IMR-90 (cell line): ENCODE results near the gene TRIM63. TPM values are rescaled to one million over a fixed set of nuclear protein-coding genes. Genes with fewer than 3 reads are reported as not detected.

Source experiments
- ATAC-seq: fragments of 200-7000 bp; cut with Tn5 transposase; 2 replicates; pipeline ENCODE4 v1.9.1; 2020; ENCODE audit warnings: low read depth, mild to moderate bottlenecking, moderate library complexity
- Bru-seq: library from RNA; stranded (reverse); fragments of 400-500 nt; gene quantifications from one replicate; lab custom pipeline; 2021; lab: Mats Ljungman, UMichigan
- BruChase-seq, 2 experiments: library from RNA; stranded (reverse); fragments of 400-500 nt; gene quantifications; one replicate each; lab custom pipeline; 2021; lab: Mats Ljungman, UMichigan
- BruUV-seq: library from RNA; stranded (reverse); fragments of 400-500 nt; replicated peaks from 2 replicates; lab custom pipeline; 2021; lab: Mats Ljungman, UMichigan
- CTCF ChIA-PET: fragments of 300-600 bp; formaldehyde crosslinking; extraction: SDS; loops from one replicate; lab custom pipeline; 2021; ENCODE audit warnings: antibody characterized with exemption; lab: Yijun Ruan, JAX
- POLR2A ChIA-PET: fragments of 300-600 bp; sonication (Branson Sonifier 250); formaldehyde crosslinking; loops from one replicate; lab custom pipeline; 2022; ENCODE audit warnings: antibody characterized with exemption; ENCODE audit not compliant: unreplicated experiment; lab: Charles Lee
- DNase-seq: peaks from one replicate; pipeline ENCODE4 v3.0.0; 2013
- H2AFZ ChIP-seq: replicated peaks from 2 replicates; pipeline ENCODE3; 2013; ENCODE audit warnings: low read length, mild to moderate bottlenecking; ENCODE audit not compliant: poor library complexity
- H2AK5ac ChIP-seq: 2 replicates; pipeline ENCODE4 v1.6.1; 2013; ENCODE audit warnings: low read depth, low read length, inconsistent platforms
- H2AK9ac ChIP-seq: replicated peaks from 2 replicates; pipeline ENCODE3; 2013; ENCODE audit warnings: mild to moderate bottlenecking, low read depth, low read length, moderate library complexity; ENCODE audit not compliant: poor library complexity
- H2BK120ac ChIP-seq: 2 replicates; pipeline ENCODE4 v1.6.1; 2013; ENCODE audit warnings: low read depth, low read length, inconsistent platforms
- H2BK15ac ChIP-seq: 3 replicates; pipeline ENCODE4 v1.6.1; 2013; ENCODE audit warnings: low read depth, low read length, inconsistent platforms
- H2BK20ac ChIP-seq: 2 replicates; pipeline ENCODE4 v1.6.1; 2013; ENCODE audit warnings: low read depth, mild to moderate bottlenecking, inconsistent platforms, low read length, moderate library complexity
- H2BK5ac ChIP-seq: 2 replicates; pipeline ENCODE4 v1.6.1; 2013; ENCODE audit warnings: mild to moderate bottlenecking, low read depth, low read length, inconsistent platforms; ENCODE audit not compliant: poor library complexity, severe bottlenecking
- H3K14ac ChIP-seq: replicated peaks from 2 replicates; pipeline ENCODE4 v1.6.1; 2013; ENCODE audit warnings: low read depth, low read length, inconsistent platforms
- H3K18ac ChIP-seq: 2 replicates; pipeline ENCODE4 v1.6.1; 2013; ENCODE audit warnings: low read depth, low read length, control low read depth
- H3K23ac ChIP-seq: 2 replicates; pipeline ENCODE4 v1.6.1; 2013; ENCODE audit warnings: low read depth, low read length, inconsistent platforms
- H3K27ac ChIP-seq: 2 replicates; pipeline ENCODE4 v1.5.1; 2013; ENCODE audit warnings: mild to moderate bottlenecking, control low read depth, low read length; ENCODE audit not compliant: insufficient read depth
- H3K27me3 ChIP-seq: 2 replicates; pipeline ENCODE4 v1.6.1; 2013; ENCODE audit warnings: low read length; ENCODE audit not compliant: control insufficient read depth, insufficient read depth
- H3K36me3 ChIP-seq: 2 replicates; pipeline ENCODE4 v1.6.1; 2013; ENCODE audit warnings: low read length, mixed read lengths; ENCODE audit not compliant: control insufficient read depth, insufficient read depth
- H3K4ac ChIP-seq: 2 replicates; pipeline ENCODE4 v1.6.1; 2013; ENCODE audit warnings: low read depth, low read length, inconsistent platforms
- H3K4me1 ChIP-seq: 2 replicates; pipeline ENCODE4 v1.6.1; 2013; ENCODE audit warnings: low read length, mixed read lengths; ENCODE audit not compliant: control insufficient read depth, insufficient read depth
- H3K4me2 ChIP-seq: 2 replicates; pipeline ENCODE4 v1.6.1; 2013; ENCODE audit warnings: low read depth, mild to moderate bottlenecking, control low read depth, low read length, moderate library complexity
- H3K4me3 ChIP-seq: 2 replicates; pipeline ENCODE4 v1.5.1; 2013; ENCODE audit warnings: low read depth, mild to moderate bottlenecking, control low read depth, low read length, moderate library complexity; ENCODE audit not compliant: insufficient read depth
- H3K56ac ChIP-seq: 2 replicates; pipeline ENCODE4 v1.6.1; 2013; ENCODE audit warnings: low read length, inconsistent platforms; ENCODE audit not compliant: insufficient read depth; ENCODE audit errors: extremely low read depth
- H3K79me1 ChIP-seq, 2 experiments: 2 replicates each; pipeline ENCODE4 v1.6.1; 2013; ENCODE audit warnings: low read length in 2 of 2, inconsistent platforms in 1 of 2, low read depth in 1 of 2
- H3K9ac ChIP-seq: 2 replicates; pipeline ENCODE4 v1.6.1; 2013; ENCODE audit warnings: low read depth, low read length, control low read depth
- H3K9me1 ChIP-seq: 2 replicates; pipeline ENCODE4 v1.6.1; 2013; ENCODE audit warnings: low read length, inconsistent platforms; ENCODE audit not compliant: insufficient read depth
- H3K9me3 ChIP-seq: 2 replicates; pipeline ENCODE4 v1.6.1; 2013; ENCODE audit warnings: low read length; ENCODE audit not compliant: control insufficient read depth, insufficient read depth
- H4K20me1 ChIP-seq: 2 replicates; pipeline ENCODE4 v1.6.1; 2013; ENCODE audit warnings: low read length, inconsistent platforms; ENCODE audit not compliant: insufficient read depth
- H4K5ac ChIP-seq: 2 replicates; pipeline ENCODE4 v1.6.1; 2013; ENCODE audit warnings: mild to moderate bottlenecking, low read depth, low read length, control low read depth
- H4K8ac ChIP-seq, 2 experiments: 2 replicates each; pipeline ENCODE4 v1.6.1; 2013; ENCODE audit warnings: low read depth in 2 of 2, low read length in 2 of 2, control low read depth in 1 of 2, inconsistent platforms in 1 of 2
- H4K91ac ChIP-seq: 2 replicates; pipeline ENCODE4 v1.6.1; 2013; ENCODE audit warnings: low read depth, low read length, inconsistent platforms; ENCODE audit not compliant: insufficient read depth
- BHLHE40 ChIP-seq: fragments of 150-350 bp; IDR thresholded peaks from 2 replicates; pipeline ENCODE4 v1.6.1; 2016; ENCODE audit warnings: mild to moderate bottlenecking, low read depth, low read length
- CEBPB ChIP-seq: IDR thresholded peaks from 2 replicates; pipeline ENCODE4 v1.6.1; 2012; ENCODE audit warnings: low read depth, low read length, improper control_type of control experiment
- CHD1 ChIP-seq: IDR thresholded peaks from 2 replicates; pipeline ENCODE4 v1.6.1; 2012; ENCODE audit warnings: low read depth, low read length, improper control_type of control experiment
- CTCF ChIP-seq: conservative IDR thresholded peaks from 2 replicates; pipeline ENCODE4 v1.5.1; 2012; ENCODE audit warnings: mild to moderate bottlenecking, low read depth, low read length, improper control_type of control experiment
- ELK1 ChIP-seq: fragments of 150-350 bp; IDR thresholded peaks from 2 replicates; pipeline ENCODE4 v1.6.1; 2016; ENCODE audit warnings: low read depth, mild to moderate bottlenecking, low read length, moderate library complexity, borderline replicate concordance
- FOS ChIP-seq: fragments of 150-350 bp; IDR thresholded peaks from 2 replicates; pipeline ENCODE4 v1.6.1; 2016; ENCODE audit warnings: low read depth, low read length
- MAFK ChIP-seq: IDR thresholded peaks from 2 replicates; pipeline ENCODE4 v1.6.1; 2012; ENCODE audit warnings: low read depth, low read length, improper control_type of control experiment
- MAZ ChIP-seq: IDR thresholded peaks from 2 replicates; pipeline ENCODE4 v1.6.1; 2012; ENCODE audit warnings: low read depth, mild to moderate bottlenecking, low read length, improper control_type of control experiment, moderate library complexity, borderline replicate concordance
- MXI1 ChIP-seq: IDR thresholded peaks from 2 replicates; pipeline ENCODE4 v1.6.1; 2012; ENCODE audit warnings: low read depth, mild to moderate bottlenecking, low read length, moderate library complexity, borderline replicate concordance
- NFE2L2 ChIP-seq: fragments of 150-350 bp; IDR thresholded peaks from 2 replicates; pipeline ENCODE4 v1.6.1; 2016; ENCODE audit warnings: low read depth, mild to moderate bottlenecking, low read length
- POLR2A ChIP-seq: IDR thresholded peaks from 2 replicates; pipeline ENCODE4 v1.6.1; 2012; ENCODE audit warnings: mild to moderate bottlenecking, low read depth, low read length
- RAD21 ChIP-seq: IDR thresholded peaks from 2 replicates; pipeline ENCODE4 v1.6.1; 2012; ENCODE audit warnings: low read length, improper control_type of control experiment
- RCOR1 ChIP-seq: IDR thresholded peaks from 2 replicates; pipeline ENCODE4 v1.6.1; 2012; ENCODE audit warnings: mild to moderate bottlenecking, low read length, improper control_type of control experiment; ENCODE audit not compliant: insufficient replicate concordance
- RFX5 ChIP-seq: IDR thresholded peaks from 2 replicates; pipeline ENCODE4 v1.8.0; 2012; ENCODE audit warnings: low read depth, mild to moderate bottlenecking, low read length, moderate library complexity
- SMC3 ChIP-seq: fragments of 150-350 bp; IDR thresholded peaks from 2 replicates; pipeline ENCODE4 v1.6.1; 2016; ENCODE audit warnings: low read depth, mild to moderate bottlenecking, antibody characterized with exemption, low read length, moderate library complexity
- WGBS, 2 experiments: methylation state at CpG; one replicate each; pipeline versions ENCODE4 v1.1.5 to v1.1.7; 2013; ENCODE audit warnings: missing lambda C conversion rate in 2 of 2; ENCODE audit not compliant: insufficient read length in 1 of 2; ENCODE audit errors: extremely low coverage in 2 of 2; 5-methylcytosine and 5-hydroxymethylcytosine counted together
- dilution Hi-C: fragments of 300-500 bp; cut with HindIII; formaldehyde crosslinking; loops from one replicate; pipeline ENCODE4 v1.14.3; 2018; ENCODE audit warnings: low sequenced_read_pairs; ENCODE audit not compliant: unreplicated experiment
- in situ Hi-C: fragments of 300-500 bp; cut with MboI; formaldehyde crosslinking; loops from 3 replicates; pipeline ENCODE4 v1.14.3; 2019; ENCODE audit warnings: low sequenced_read_pairs, inconsistent platforms, mixed read lengths
- intact Hi-C: fragments of 100-400 bp; cut with micrococcal nuclease; formaldehyde crosslinking; loops from 2 replicates; pipeline ENCODE4 v1.10.0; 2022
- long read RNA-seq: library from polyadenylated mRNA; unstranded; transcript quantifications from one replicate; pipeline ENCODE4 v2.0.0, GENCODE V29; 2021; ENCODE audit not compliant: unreplicated experiment
- polyA plus RNA-seq, 3 experiments: library from polyadenylated mRNA; depleted of rRNA; stranded (reverse); fragments of >200 nt; gene quantifications; 2 replicates each; pipeline ENCODE4 v1.2.3, GENCODE V29; 2012; ENCODE audit warnings: low replicate concordance in 1 of 3
- total RNA-seq: library from RNA; depleted of rRNA; stranded (reverse); fragments of >200 nt; gene quantifications from 2 replicates; pipeline ENCODE4 v1.2.3, GENCODE V29; 2012; rRNA removed
- TF ChIP-seq, protein P1 (sequence below): fragments of 150-350 bp; IDR thresholded peaks from 2 replicates; pipeline ENCODE4 v1.6.1; 2017; ENCODE audit warnings: mild to moderate bottlenecking, antibody characterized with exemption, low read length, low read depth

The TRIM63 gene
- total RNA-seq (not detected in 2 replicates), polyA plus RNA-seq (2012; rRNA removed) (not detected in 2 replicates), Bru-seq, nascent RNA (not detected), BruChase-seq, experiment 1, labeled RNA remaining after a 6-hour chase (not detected), BruChase-seq, experiment 2, labeled RNA remaining after a 2-hour chase (not detected)
- polyA plus RNA-seq (2012; cell fraction: cytosol; rRNA removed): not detected in 2 replicates
- polyA plus RNA-seq (2012; cell fraction: nucleus; rRNA removed; ENCODE audit: low replicate concordance): 0.06 TPM in 1 of 2 replicates, not detected in the other
- long read RNA-seq: 0 reads

- in situ Hi-C loops (no loop called here), dilution Hi-C loops (no loop called here), intact Hi-C loops (no loop called here)
- no peak within 1 kb of the TSS for H4K91ac ChIP-seq
- H2AK5ac ChIP-seq: no peak within 1 kb of the TSS
- peaks cover 69% of the 10 kb centered on the region for H3K27me3 ChIP-seq
- no peaks in the 10 kb centered on the region for H3K36me3 ChIP-seq
- H4K5ac ChIP-seq: no peak within 1 kb of the TSS
- WGBS, 2 experiments: no CpG with 5 or more reads among the region's 9 CpGs
- H3K4ac ChIP-seq: no peak within 1 kb of the TSS
- no peaks in the 10 kb centered on the region for H3K79me1 ChIP-seq
- H3K4me2 ChIP-seq: no peak within 1 kb of the TSS
- no peaks in the 10 kb centered on the region for H4K20me1 ChIP-seq
- POLR2A ChIA-PET: no interaction called here
- H2BK15ac ChIP-seq: no peak within 1 kb of the TSS
- no peaks in the 10 kb centered on the region for H3K9me3 ChIP-seq
- H4K8ac ChIP-seq: no peak within 1 kb of the TSS
- no peak within 1 kb of the TSS for H2BK5ac ChIP-seq
- BruUV-seq: no TSS peak
- H3K23ac ChIP-seq: no peak within 1 kb of the TSS
- no peak within 1 kb of the TSS for H2BK20ac ChIP-seq
- no peaks in the 10 kb centered on the region for H3K4me1 ChIP-seq
- TF ChIP-seq CTCF (no peak), MAFK (no peak), RAD21 (no peak), MAZ (no peak), POLR2A (no peak), FOS (no peak), CEBPB (no peak), RFX5 (no peak), SMC3 (no peak), MXI1 (no peak), CHD1 (no peak), NFE2L2 (no peak), BHLHE40 (no peak), RCOR1 (no peak), ELK1 (no peak)
- TF ChIP-seq, protein P1, sequence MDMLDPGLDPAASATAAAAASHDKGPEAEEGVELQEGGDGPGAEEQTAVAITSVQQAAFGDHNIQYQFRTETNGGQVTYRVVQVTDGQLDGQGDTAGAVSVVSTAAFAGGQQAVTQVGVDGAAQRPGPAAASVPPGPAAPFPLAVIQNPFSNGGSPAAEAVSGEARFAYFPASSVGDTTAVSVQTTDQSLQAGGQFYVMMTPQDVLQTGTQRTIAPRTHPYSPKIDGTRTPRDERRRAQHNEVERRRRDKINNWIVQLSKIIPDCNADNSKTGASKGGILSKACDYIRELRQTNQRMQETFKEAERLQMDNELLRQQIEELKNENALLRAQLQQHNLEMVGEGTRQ: no peak
- H3K4me3 ChIP-seq: no peak within 1 kb of the TSS
- no peaks in the 10 kb centered on the region for H3K9me1 ChIP-seq
- ATAC-seq: no peak
- CTCF ChIA-PET: no interaction called here
- H3K56ac ChIP-seq: no peak within 1 kb of the TSS
- no peak for DNase-seq
- H3K14ac ChIP-seq: no peak within 1 kb of the TSS
- H3K9ac ChIP-seq: no peak within 1 kb of the TSS
- no peak within 1 kb of the TSS for H2AK9ac ChIP-seq
- H2BK120ac ChIP-seq: no peak within 1 kb of the TSS
- peak within 1 kb of the TSS; percentile 13 for H2AFZ ChIP-seq
- no peak within 1 kb of the TSS for H3K27ac ChIP-seq
- no peak within 1 kb of the TSS for H3K18ac ChIP-seq
Measured at GRCh38 chr1:26067432-26067911, at the start of gene TRIM63. Gene TRIM63 (minus strand): TSS chr1:26067630. CDS start chr1:26067494, 136 bp downstream.
